Retina (tissue), 1 donor: ENCODE data around the gene ANKS1B.

Experiments used
- DNase-seq: peaks from one replicate; pipeline ENCODE4 v3.0.0-alpha.2; 2016

The ANKS1B gene

DNA sequence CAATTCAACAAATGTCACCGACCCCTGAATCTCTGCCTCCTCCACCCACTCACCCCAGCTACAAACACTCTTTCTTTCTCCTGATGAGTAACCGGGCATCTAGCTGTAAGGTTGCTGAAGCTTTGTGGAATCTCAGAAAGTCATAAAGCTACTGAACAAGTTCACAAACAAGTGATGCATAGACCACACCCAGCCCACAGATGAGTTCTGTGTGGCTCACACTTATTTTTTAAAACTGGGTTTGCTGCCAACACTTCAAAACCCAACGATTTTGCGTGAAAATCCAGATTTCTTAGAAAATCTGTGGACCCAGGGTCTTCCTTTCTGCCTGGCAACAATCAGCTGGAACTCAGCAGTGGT is 1243.6 kb downstream of the ANKS1B start:
- no peak for DNase-seq

- no peak for DNase-seq
These were observed 1244.0 kb downstream of the ANKS1B start for GRCh38 chr12:98740751-98741150.

DNA sequence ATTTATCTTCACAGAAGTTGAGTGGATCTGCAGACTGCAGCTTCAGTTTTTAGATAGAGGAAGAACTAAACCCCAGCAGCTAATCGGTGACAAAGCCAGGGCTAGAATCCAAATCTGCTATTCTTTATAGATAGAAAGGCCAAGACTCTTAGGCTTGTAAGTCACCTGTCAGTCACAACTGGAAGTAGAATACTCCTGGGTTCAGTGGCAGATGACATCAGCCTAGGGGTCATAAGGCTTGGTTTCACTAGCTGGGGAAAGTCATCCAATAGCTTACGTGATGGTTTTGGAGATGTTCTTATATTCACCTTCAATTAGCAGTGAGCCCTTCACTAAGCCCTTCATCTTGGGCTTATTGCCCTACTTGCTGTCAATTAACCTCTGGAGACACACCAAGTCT is 1246.2 kb downstream of the ANKS1B start:
- no peak for DNase-seq

GRCh38 chr12:98738002-98738401 is 1246.7 kb downstream of the ANKS1B start:
- no peak for DNase-seq

DNA sequence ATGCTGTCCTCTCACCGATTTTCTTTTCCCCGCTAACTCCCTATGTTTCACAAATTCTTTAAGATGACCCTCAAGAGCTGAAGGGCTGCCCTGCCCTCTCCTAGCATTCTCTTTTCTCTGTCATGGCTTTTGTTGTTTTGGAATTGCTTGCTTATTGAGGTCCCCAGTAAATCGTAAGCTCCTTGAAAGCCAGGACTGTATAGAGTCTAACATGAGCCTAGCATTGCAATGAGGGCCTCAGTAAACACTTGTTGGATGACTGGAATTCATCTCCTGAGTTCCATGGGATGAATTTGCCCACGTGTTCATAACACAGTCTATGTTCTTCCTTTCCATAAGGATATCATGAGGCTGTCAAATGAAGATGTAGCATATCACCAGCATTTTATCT is 1247.4 kb downstream of the ANKS1B start:
- no peak for DNase-seq

- DNase-seq: no peak
These were observed 1248.1 kb downstream of the ANKS1B start for GRCh38 chr12:98736352-98737321.

DNA sequence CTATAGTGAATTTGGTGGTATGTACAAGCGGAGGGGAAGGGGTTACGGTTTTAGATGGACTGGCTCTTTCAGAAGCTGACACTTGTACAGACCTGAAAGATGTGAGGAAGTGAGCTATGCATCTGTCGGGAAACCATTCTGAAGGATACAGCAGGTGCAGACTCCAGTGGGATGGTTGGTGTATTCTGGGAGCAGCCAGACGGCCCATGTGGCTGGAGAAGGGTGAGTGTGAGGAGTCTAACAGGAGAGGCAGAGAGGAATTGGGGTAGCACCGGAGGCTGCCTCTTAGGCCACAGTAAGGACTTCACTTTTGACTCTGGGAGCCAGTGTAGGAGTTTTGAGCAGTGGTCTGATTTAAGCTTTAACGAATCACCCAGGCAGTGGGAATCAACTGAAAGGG is 1248.9 kb downstream of the ANKS1B start:
- DNase-seq: no peak

DNA sequence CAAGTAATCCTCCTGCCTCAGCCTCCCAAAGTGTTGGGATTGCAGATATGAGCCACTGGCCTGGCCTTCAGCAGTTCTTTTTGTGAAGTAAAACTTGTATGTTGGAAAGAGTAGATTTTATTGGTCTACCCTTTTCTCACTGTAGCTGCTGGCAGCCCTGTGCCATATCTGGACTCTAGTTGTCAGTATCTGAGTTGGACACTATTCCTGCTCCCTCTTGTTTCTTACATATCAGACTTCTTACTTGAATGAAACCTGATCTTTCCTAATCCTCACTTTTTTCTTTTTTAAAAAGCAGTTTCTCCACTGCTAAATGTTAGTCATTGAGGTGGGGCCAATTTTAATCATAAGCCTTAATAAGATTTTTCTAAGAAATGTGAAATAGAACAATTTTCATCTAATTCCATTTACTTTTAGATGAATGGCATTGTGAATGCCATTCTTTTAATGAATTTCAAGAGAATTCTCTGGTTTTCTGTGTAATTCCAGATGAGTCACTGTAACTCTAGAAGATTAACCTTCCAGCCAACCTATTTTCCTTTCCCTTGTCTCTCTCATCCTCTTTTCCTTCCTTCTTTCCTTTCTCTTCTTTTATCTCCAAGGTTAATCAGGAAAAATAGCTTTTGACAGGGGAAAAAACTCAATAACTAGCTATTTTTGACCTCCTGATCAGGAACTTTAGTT is 1250.9 kb downstream of the ANKS1B start:
- DNase-seq: no peak

GRCh38 chr12:98730412-98730811 is 1254.3 kb downstream of the ANKS1B start:
- no peak for DNase-seq

DNA sequence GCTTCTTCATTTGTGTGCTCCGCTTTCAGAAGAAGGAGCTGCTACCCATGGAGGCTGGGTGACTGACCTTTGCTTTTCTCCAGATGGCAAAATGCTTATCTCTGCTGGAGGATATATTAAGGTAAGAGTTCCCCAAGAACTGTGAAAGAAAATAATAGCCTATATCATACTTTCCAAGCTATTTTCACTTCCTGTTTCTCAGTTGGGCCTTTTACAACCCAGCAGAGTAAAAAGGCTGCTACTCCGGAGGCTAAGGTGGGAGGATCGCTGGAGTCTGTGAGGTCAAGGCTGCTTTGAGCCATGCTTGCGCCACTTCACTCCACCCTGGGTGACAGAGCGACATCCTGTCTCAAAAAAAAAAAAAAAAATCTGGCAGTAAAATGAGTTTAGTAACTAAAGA is 1257.5 kb downstream of the ANKS1B start:
- DNase-seq: no peak

GRCh38 chr12:98725476-98726247 is 1259.1 kb downstream of the ANKS1B start:
- DNase-seq: peak; percentile 60

GRCh38 chr12:98724384-98725155 is 1260.2 kb downstream of the ANKS1B start:
- DNase-seq: no peak

DNA sequence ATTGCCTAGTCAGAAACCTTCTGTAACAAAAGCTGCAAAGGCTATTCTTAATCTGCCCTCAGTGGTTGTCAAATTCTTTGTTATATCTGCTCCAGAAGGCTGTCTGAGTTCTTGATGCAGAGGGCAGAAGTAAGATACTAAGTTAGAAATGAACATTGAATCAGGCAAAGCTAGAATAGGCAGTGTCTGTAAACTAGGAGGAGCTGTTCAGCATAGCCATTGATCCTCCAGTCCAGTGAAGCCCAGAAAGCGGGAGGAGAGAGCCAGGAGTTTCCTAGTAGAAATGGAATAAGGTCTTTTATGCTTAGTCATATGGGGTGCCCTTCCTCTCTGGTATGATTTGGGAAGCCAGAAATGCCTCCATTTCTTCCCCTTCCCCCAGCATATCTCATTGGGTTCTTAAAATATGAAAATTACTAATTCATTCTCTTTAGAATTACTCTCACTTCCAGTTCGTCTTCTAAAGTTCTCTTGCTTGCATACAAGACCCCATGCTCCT is 1263.5 kb downstream of the ANKS1B start:
- DNase-seq: no peak

- no peak for DNase-seq
These were observed 1264.9 kb downstream of the ANKS1B start for GRCh38 chr12:98719515-98720504.

DNA sequence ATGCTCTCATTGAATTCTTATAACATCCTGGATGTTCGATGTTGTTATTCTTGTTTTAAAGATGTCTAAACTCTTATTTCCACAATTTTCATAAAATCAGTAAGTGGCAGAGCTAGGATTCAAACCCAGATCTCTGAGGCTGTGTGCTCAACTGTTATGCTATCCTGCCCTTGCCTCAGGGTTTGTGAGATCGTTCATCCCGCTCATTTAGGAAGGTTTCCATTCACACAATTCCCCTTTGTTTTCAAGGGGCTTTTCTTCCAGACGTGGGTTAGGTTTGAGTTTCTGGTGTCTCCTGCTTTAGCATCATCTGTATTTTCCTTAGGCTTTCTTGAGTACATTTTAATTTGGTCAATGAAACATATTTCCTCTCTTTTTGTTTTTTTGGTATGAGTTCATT is 1270.3 kb downstream of the ANKS1B start:
- no peak for DNase-seq

GRCh38 chr12:98709022-98709421 is 1275.7 kb downstream of the ANKS1B start:
- DNase-seq: no peak

GRCh38 chr12:98701166-98701565 is 1283.6 kb downstream of the ANKS1B start:
- no peak for DNase-seq

DNA sequence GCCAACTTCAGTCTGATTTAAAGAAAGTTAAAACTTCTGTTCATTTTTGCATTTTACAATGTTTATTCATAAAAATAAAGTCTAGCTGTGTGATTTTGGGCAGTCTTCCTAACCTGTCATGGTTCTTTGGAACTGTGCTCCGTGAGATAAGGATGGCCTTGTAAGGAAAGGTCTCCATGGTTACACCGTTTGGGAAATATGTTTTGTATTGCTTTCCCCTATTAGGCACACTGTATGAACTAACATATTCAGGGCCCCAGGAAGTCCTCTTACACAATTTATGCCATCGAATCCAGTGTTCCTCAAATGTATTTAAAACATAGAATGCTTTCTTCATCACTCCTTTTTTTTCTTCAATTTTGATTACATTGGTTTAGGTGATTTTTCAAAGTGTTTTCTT is 1285.2 kb downstream of the ANKS1B start:
- DNase-seq: no peak

DNA sequence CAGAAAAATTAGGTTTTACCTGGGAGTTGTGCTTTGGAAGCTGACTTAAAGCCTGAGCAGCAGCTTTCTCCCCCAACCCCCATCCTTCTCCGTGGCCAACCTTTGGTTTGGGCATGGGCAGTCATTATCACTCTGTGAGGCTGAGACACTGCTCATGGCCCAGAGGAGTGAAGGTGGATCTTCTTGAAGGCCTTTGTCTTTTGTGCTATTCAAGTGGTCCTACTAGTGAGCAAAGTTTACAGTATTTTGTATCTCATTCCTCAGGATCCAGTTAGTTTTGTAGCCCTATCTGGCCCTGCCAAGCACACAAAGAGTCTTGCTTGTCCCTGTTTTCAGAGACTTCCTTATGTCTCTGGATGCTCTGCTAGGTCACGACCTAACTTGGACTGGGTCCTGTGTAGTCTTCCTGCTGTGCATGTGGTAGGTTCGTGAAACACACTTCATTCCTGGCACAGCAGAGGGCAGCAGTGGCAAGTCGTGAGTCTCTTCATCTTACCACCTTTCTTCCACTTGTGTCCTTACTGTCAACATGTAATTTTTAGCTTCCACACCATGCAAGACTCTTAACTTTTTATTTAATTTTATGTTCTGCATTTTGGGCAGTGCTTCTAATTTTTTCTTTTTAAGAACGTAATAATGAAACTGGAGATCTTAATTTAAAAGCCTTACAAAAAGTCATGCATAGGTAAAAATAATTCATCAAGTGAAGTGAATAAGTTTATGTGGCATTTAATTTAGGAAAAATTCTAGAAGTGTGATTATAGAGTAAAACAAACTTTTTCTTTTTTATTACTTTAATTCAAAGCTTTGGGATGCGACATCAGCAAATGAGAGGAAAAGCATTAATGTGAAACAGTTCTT is 1285.9 kb downstream of the ANKS1B start:
- DNase-seq: peak; percentile 65

GRCh38 chr12:98697209-98697608 is 1287.5 kb downstream of the ANKS1B start:
- no peak for DNase-seq
